IPS-18a (cell line): Measurements from ENCODE around the gene COMMD7.

Source experiments
- H3K27ac ChIP-seq: one replicate; pipeline ENCODE4 v1.5.1; 2013; ENCODE audit warnings: low read length
- H3K27me3 ChIP-seq: one replicate; pipeline ENCODE4 v1.6.1; 2013; ENCODE audit warnings: mild to moderate bottlenecking, low read length; ENCODE audit not compliant: control insufficient read depth, insufficient read depth
- H3K36me3 ChIP-seq: one replicate; pipeline ENCODE4 v1.6.1; 2013; ENCODE audit warnings: low read depth, low read length; ENCODE audit not compliant: control insufficient read depth
- H3K4me1 ChIP-seq: one replicate; pipeline ENCODE4 v1.6.1; 2013; ENCODE audit warnings: low read depth, low read length; ENCODE audit not compliant: control insufficient read depth
- H3K4me3 ChIP-seq: one replicate; pipeline ENCODE4 v1.5.1; 2013; ENCODE audit warnings: low read length
- H3K9ac ChIP-seq: one replicate; pipeline ENCODE4 v1.6.1; 2013; ENCODE audit warnings: mild to moderate bottlenecking, low read length, moderate library complexity
- H3K9me3 ChIP-seq: one replicate; pipeline ENCODE4 v1.6.1; 2013; ENCODE audit warnings: low read depth, low read length; ENCODE audit not compliant: control insufficient read depth

Gene COMMD7

GRCh38 chr20:32763202-32764004 lies 20.1 kb upstream of the COMMD7 start:
- peak overlapping the region; percentile 99 for H3K4me3 ChIP-seq
- H3K4me1 ChIP-seq: peaks cover 31% of the 10 kb centered on the region
- H3K9me3 ChIP-seq: no peaks in the 10 kb centered on the region
- H3K36me3 ChIP-seq: peaks cover 30% of the 10 kb centered on the region
- no peaks in the 10 kb centered on the region for H3K27me3 ChIP-seq
- peak overlapping the region; percentile 70 for H3K9ac ChIP-seq
- peak overlapping the region; percentile 74 for H3K27ac ChIP-seq

GRCh38 chr20:32762754-32763201 lies 19.5 kb upstream of the COMMD7 start:
- H3K9ac ChIP-seq: peak overlapping the region; percentile 70
- peak overlapping the region; percentile 7 for H3K27ac ChIP-seq
- peaks cover 31% of the 10 kb centered on the region for H3K4me1 ChIP-seq
- peak overlapping the region; percentile 99 for H3K4me3 ChIP-seq
- peaks cover 28% of the 10 kb centered on the region for H3K36me3 ChIP-seq
- no peaks in the 10 kb centered on the region for H3K9me3 ChIP-seq
- no peaks in the 10 kb centered on the region for H3K27me3 ChIP-seq

- Histone ChIP-seq H3K27ac (peak within 1 kb of the TSS; percentile 12), H3K27me3 (no peaks in the 10 kb centered on the region), H3K4me1 (peaks cover 24% of the 10 kb centered on the region)
These were observed 18.8 kb upstream of the COMMD7 start, which contains the start of gene DNMT3B for GRCh38 chr20:32761831-32762753. DNMT3B (plus strand) TSS chr20:32762385; CDS start chr20:32780324, 17,939 bp downstream.

GRCh38 chr20:32761417-32761830 lies 18.2 kb upstream of the COMMD7 start:
- Histone ChIP-seq H3K9ac (peak overlapping the region; percentile 58), H3K36me3 (peaks cover 14% of the 10 kb centered on the region), H3K9me3 (no peaks in the 10 kb centered on the region), H3K27me3 (no peaks in the 10 kb centered on the region), H3K4me3 (peak overlapping the region; percentile 66), H3K4me1 (peaks cover 24% of the 10 kb centered on the region), H3K27ac (peak overlapping the region; percentile 12)

More at GRCh38 chr20:32761831-32762753, 18.8 kb upstream of the COMMD7 start, which contains the start of gene DNMT3B:
- H3K9me3 ChIP-seq: no peaks in the 10 kb centered on the region
- H3K9ac ChIP-seq: peak within 1 kb of the TSS; percentile 70
- peaks cover 21% of the 10 kb centered on the region for H3K36me3 ChIP-seq
- H3K4me3 ChIP-seq: peak within 1 kb of the TSS; percentile 99

DNA sequence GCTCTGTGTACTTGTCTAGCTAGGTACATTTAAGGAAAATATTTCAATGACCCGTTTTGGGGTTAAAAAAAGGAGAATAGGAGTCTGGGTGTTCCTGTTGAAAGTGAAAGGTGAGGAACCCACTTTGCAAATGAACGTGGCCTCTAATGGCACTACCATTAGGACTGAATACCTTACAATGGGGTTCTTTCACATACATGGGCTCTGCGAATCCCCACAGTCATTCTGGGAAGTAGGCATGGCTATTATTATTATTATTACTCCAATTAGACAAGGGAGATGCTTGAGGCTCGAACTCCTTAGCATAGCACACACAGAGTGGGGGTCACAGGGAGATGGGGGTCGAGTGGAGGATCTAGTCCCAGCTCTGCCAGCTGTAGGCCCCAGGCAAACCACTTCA lies 12.9 kb upstream of the COMMD7 start:
- Histone ChIP-seq H3K4me3 (no peak overlapping the region), H3K4me1 (peaks cover 32% of the 10 kb centered on the region), H3K36me3 (no peaks in the 10 kb centered on the region), H3K9ac (no peak overlapping the region), H3K27me3 (no peaks in the 10 kb centered on the region), H3K9me3 (no peaks in the 10 kb centered on the region), H3K27ac (no peak overlapping the region)

- no peaks in the 10 kb centered on the region for H3K27me3 ChIP-seq
- H3K27ac ChIP-seq: no peak overlapping the region
- no peak overlapping the region for H3K4me3 ChIP-seq
- no peaks in the 10 kb centered on the region for H3K9me3 ChIP-seq
- H3K4me1 ChIP-seq: peaks cover 45% of the 10 kb centered on the region
- no peaks in the 10 kb centered on the region for H3K36me3 ChIP-seq
- H3K9ac ChIP-seq: no peak overlapping the region
These were observed 10.5 kb upstream of the COMMD7 start for GRCh38 chr20:32753731-32754130.

DNA sequence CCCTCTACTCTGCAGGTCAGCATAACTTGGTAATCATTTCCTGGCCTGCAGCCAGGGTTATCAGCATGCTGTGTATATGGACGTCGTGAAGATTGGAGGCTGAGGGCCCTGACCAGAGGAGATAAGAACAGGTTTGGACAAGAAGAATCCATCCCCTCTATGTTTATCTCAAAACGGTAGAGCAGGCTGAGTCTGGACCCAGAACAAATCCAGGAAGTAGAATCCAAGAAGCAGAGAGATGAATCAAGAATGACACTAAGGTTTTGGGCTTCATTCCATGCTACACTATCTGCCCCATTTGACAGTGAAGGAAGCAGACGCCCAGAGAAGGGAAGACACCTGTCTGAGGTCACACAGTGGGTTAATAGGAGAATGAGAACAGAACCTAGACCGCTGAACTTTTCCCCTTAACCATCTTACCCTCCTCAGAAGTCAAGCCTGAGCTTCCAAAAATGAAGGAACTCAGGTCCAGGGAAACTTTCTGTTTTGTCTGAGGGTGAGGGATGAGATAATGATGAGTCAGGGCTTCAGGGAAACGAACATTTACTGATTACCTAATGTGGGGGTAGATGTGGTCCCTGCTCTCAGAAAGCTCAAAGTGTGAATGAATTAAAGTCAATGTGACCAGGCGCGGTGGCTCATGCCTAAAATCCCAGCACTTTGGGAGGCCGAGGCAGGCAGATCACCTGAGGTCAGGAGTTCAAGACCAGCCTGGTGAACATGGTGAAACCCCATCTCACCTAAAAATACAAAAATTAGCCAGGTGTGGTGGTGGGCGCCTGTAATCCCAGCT lies 9.4 kb upstream of the COMMD7 start:
- Histone ChIP-seq H3K36me3 (no peaks in the 10 kb centered on the region), H3K4me3 (no peak overlapping the region), H3K9me3 (no peaks in the 10 kb centered on the region), H3K27me3 (no peaks in the 10 kb centered on the region), H3K27ac (peak overlapping the region; percentile 87), H3K9ac (peak overlapping the region; percentile 11), H3K4me1 (peaks cover 45% of the 10 kb centered on the region)

- H3K9me3 ChIP-seq: no peaks in the 10 kb centered on the region
- H3K4me1 ChIP-seq: peaks cover 45% of the 10 kb centered on the region
- H3K27me3 ChIP-seq: no peaks in the 10 kb centered on the region
- peak overlapping the region; percentile 23 for H3K4me3 ChIP-seq
- peak overlapping the region; percentile 11 for H3K9ac ChIP-seq
- peak overlapping the region; percentile 87 for H3K27ac ChIP-seq
- no peaks in the 10 kb centered on the region for H3K36me3 ChIP-seq
These were observed 8.6 kb upstream of the COMMD7 start for GRCh38 chr20:32751702-32752457.

DNA sequence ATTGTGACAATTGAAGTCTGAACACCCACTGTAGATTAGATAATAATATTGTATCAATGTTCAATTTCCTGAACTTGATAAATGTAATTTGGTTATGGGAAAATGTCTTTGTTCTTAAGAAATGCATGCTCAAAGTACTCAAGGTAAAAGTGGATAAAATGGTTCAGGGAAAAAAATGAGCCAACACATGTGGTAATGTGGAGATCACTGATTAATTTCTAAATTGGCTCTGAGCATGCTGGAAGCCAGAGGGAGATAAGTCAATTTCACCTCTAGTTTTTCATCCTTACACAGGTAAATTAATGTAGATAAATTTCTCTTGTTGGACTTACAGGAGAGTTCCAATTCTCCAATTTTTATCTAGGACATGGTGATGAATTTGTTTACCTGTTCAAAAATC lies 8.0 kb upstream of the COMMD7 start:
- H3K9ac ChIP-seq: peak overlapping the region; percentile 11
- no peaks in the 10 kb centered on the region for H3K9me3 ChIP-seq

GRCh38 chr20:32749914-32750637 lies 6.8 kb upstream of the COMMD7 start:
- Histone ChIP-seq H3K4me1 (peaks cover 39% of the 10 kb centered on the region), H3K9ac (peak overlapping the region; percentile 11), H3K27me3 (no peaks in the 10 kb centered on the region), H3K36me3 (no peaks in the 10 kb centered on the region), H3K27ac (peak overlapping the region; percentile 87), H3K9me3 (no peaks in the 10 kb centered on the region), H3K4me3 (peak overlapping the region; percentile 56)

More for the DNA sequence above, 8.0 kb upstream of the COMMD7 start:
- Histone ChIP-seq H3K27ac (peak overlapping the region; percentile 87), H3K4me3 (peak overlapping the region; percentile 23), H3K27me3 (no peaks in the 10 kb centered on the region), H3K36me3 (no peaks in the 10 kb centered on the region), H3K4me1 (peaks cover 42% of the 10 kb centered on the region)
